COR-L47 (cell line): ENCODE measurements around the gene SLC16A3.
A peak's percentile ranks its signal among the peaks of the same experiment; 100 is the strongest.

Experiments used
- DNase-seq: peaks from one replicate; lab custom pipeline; 2025; lab: John Stamatoyannopoulos, UW

The SLC16A3 gene

GRCh38 chr17:82236142-82236971 is 7.5 kb downstream of the SLC16A3 start:
- peak; percentile 91 for DNase-seq

- no peak for DNase-seq
These were observed 8.4 kb downstream of the SLC16A3 start for GRCh38 chr17:82237083-82237745.

DNA sequence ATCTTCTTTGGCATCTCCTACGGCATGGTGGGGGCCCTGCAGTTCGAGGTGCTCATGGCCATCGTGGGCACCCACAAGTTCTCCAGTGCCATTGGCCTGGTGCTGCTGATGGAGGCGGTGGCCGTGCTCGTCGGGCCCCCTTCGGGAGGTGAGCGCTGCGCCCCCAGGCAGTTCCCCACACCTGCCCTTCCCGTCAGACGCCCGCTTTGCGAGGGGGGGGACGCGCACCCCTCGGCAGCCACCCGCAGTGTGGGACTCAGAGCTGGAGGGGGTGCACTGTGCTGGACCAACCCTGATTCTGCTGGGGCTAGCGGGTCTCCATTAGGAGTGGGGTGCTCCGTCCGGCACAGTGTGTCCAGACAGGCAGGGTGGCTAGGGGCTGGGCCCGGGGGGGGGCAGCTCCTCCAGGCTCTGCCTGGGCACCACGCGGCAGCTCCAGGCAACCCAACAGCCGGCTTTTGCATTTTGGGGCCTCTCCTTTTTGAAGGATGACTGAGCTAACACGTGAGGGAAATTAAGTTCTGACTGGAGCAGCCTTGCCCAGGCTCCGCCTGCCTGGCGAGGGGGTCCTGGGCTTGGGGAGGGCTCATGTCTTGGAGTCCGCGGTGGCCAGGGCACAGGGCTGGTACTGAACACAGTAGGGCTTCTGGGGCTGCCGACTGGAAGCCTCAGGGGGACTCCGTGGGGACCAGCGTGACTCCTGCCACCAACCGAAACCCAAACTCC is 9.1 kb downstream of the SLC16A3 start:
- DNase-seq: no peak

DNA sequence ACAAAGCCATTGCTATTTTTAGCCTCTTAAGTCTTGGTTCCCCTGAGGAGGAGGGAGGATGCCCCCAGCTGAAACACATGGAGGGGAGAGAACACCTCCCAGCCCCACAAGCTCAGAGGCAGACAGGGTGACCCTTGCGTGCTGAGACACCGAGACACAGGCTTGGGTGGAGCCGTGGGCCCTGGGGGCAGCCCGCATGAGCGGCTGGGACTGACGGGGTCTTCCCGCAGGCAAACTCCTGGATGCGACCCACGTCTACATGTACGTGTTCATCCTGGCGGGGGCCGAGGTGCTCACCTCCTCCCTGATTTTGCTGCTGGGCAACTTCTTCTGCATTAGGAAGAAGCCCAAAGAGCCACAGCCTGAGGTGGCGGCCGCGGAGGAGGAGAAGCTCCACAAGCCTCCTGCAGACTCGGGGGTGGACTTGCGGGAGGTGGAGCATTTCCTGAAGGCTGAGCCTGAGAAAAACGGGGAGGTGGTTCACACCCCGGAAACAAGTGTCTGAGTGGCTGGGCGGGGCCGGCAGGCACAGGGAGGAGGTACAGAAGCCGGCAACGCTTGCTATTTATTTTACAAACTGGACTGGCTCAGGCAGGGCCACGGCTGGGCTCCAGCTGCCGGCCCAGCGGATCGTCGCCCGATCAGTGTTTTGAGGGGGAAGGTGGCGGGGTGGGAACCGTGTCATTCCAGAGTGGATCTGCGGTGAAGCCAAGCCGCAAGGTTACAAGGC is 9.8 kb downstream of the SLC16A3 start:
- DNase-seq: peak; percentile 68

DNA sequence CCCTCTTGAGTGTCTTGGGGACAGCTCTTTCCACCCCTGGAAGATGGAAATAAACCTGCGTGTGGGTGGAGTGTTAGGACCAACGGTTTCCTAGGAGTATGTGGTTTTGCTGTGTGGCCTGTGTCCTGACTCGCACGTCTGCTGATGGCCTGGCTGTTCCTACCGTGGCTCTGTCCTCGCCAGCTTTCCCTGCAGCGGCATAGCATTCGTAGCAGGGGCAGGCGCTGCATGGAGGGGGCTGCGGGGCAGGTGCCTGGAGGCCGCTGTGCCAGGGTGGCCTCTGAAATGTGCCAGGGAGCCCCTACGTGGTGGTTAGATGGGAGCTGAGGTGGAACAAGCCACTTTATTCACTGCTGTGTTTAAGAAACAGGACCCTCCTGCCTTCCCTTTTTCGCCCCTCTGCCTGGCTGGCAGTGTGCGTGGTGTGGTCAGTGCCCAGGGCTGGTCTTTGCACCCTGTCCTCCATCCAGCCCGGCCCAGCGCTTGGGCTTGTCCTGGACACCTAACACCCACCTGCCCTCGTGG is 10.6 kb downstream of the SLC16A3 start:
- DNase-seq: no peak

DNA sequence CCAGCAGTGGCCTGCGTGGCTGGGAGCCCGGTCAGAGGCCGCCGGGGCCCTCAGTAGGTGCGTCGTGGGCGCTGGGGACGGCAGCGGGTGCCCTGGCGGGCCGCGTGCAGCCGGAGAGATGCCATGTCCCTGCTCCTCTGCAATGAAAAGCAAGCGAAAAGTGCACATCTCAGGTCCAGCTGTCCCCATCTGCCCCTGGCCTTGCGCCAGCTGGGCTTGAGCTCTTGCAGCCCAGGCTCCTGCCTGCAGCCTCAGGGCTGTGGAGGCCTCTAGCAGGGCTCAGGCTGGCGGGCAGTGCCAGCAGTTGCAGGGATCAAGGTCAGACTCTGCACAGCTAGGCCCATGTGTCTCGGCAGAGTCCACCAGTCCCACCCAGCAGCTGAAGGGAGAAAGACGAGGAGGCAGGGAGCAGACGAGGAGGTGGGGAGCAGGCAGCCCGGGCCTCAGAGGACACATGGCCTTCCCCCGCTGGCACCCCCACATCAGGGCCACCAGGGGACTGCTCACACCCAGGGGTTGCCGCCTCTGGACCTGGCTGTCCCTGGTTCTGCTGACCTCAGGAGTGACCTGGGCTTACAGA is 11.2 kb downstream of the SLC16A3 start:
- no peak for DNase-seq

DNA sequence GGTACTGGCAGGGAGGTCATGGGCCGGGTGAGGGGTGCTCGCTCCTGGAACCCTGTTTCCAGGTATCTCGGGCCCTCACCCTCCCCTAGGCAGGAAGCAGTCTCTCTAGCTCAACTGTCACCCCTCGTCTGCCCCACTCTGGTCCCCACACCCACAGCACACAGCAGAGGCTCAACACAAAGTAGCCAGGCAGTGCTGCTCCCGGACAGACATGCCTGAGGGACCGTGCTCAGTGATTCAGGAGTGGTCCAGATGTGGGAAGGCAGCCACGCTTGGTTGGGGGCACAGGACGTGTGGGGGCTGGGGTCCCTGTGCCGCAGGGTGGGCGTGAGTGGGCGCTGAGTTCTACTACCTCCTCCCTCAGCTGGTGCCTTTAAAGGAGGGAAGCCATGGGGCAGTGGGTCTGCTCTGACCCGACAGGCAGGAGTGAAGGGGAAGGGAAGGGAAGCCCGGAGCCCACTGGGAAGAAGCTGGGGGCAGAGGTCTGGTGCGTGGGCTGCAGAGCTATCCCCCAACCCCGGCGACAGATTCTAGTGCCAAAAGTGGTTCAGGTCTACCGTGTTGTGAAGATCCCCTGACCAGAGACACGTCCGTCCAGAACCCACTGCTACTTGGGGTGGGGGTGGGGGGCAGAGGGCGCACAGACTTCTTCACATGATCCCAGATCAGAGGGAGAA is 11.8 kb downstream of the SLC16A3 start:
- DNase-seq: no peak

- no peak for DNase-seq
These were observed 12.5 kb downstream of the SLC16A3 start for GRCh38 chr17:82241183-82241925.

DNA sequence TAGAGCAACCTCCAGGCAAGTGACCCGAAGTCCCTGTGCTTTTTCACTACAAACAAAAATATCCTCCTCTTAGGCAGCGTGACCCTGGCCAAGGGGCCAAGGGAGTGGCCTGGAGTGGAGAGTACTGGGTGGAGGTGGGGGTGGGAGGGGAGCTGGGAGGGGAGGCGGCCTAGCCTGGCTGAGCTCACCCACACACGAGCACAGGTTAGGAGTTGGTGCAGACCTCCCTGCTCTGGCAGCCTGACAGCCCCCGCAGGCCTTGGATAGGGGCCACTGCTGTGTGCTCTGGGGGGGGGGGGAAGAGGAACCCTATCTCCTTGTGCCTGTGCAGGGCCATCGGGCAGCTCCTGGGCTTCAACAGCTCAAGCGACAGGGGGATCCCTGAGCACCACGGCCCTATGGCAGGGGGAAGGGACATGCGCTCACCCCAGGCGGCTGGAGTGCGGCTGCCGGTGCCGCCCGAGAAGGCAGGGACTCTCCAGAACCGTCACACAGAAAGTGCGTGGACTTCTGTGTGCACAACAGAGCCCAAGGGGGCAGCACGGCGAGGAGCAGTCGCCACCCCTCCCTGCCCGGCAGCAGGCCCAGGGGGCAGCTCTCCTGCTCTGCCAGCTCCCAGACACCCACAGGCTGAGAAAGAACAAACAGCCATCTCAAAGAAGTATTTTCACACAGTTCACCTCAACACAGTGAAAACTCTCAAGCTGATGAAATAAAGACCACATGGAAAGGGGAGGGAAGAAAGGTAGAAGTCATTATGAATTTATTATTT is 13.3 kb downstream of the SLC16A3 start:
- no peak for DNase-seq

GRCh38 chr17:82242698-82242976 is 13.8 kb downstream of the SLC16A3 start:
- no peak for DNase-seq

GRCh38 chr17:82242977-82243647 is 14.3 kb downstream of the SLC16A3 start:
- no peak for DNase-seq

DNA sequence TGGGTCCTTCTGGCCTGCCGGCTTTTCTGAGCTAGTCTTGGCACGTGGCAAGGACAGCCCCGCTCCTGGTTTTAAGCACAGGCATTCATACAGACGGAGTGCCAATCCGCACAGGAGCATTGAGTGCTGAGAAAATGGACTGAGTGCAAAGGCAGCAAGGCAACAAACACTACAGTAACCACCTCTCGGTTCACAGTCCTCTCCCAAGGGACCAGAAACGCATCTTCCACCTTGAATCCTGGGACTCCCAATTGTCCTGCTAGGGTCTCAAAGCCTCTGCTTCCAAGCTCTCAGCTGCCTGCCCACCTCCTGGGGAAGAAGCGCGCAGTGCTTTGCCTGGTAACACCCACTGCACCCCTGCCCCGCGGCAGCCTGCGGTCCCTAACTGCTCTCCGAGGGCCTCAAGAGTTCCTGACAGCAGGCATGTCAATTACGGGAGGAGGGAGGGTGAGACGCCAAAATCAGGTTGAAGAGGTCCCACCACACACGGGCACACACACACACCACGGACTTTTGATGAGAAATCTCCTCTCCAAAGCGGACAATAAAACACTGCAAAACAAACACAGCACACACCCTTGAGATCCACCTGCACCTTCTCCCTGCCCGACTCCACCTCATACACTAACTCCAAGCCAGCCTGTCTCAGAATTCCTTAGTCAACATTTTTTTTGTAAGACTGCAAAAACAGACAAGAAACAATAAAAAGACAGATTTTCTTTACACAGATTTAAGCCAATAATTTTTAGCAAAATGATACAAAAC is 15.0 kb downstream of the SLC16A3 start:
- no peak for DNase-seq

- DNase-seq: no peak
These were observed 15.7 kb downstream of the SLC16A3 start for GRCh38 chr17:82244413-82245133.

DNA sequence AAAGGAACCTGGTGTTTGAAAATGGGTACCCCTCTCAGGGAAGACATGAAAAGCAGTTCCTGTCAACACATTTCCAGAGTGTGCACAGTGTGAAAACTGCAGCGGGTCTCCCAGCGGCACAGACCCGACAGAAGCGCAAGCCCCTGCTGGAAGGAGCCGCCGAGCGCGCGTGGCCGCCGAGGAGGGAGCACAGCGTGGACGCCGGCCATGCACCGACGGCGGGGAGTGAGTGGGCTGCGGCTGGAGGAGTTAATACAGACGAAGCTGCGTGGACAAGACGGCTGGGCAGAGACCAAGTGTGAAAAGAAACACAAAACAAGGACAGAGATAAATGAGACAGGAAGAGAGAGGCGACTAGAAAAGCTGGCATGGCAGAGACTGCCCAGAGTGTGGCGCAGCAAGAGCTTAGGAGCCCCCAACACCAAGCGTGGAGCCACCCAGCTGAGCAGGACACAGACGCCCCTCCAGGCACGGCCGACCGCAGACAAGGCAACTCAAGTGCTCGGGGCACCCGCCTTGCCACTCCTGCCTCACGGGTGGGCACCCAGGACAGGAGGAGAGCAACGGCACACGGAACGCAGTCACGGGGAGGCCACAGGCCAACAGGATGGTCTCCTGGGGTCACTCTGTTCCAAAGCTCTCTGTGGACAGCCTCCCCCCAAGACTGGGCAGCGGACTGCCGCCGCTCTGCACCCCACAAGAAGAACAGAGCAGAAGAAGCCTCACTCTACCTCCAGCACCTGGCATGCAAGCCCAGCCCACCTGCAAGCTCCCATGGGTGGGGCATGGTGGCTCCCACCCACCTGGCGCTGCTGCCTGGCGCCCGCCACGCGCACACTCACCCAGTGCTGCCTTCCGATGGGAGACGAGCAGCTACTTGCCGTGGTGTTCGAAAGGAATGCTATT is 16.5 kb downstream of the SLC16A3 start:
- DNase-seq: no peak

GRCh38 chr17:82246040-82246364 is 17.2 kb downstream of the SLC16A3 start:
- DNase-seq: no peak

- DNase-seq: no peak
These were observed 17.7 kb downstream of the SLC16A3 start for GRCh38 chr17:82246365-82247181.
